GM18511 (cell line): Measurements from ENCODE around the gene SELENOH.

ENCODE experiments used
- ATAC-seq: cut with Tn5 transposase; IDR thresholded peaks from one replicate; pipeline ENCODE4 v1.9.1; 2021; ENCODE audit warnings: mild to moderate bottlenecking, moderate library complexity; ENCODE audit not compliant: unreplicated experiment

Gene SELENOH

GRCh38 chr11:57745206-57745605 lies 3.9 kb downstream of the SELENOH start:
- no peak for ATAC-seq

GRCh38 chr11:57746920-57747319 lies 5.6 kb downstream of the SELENOH start:
- ATAC-seq: no peak

GRCh38 chr11:57751176-57751575 lies 9.9 kb downstream of the SELENOH start:
- peak; percentile 8 for ATAC-seq

GRCh38 chr11:57751676-57752253 lies 10.5 kb downstream of the SELENOH start, which contains the start of gene BTBD18:
BTBD18 (minus strand) TSS chr11:57751819; CDS start chr11:57751188, 631 bp downstream.
- peak; percentile 57 for ATAC-seq

- ATAC-seq: no peak
These were observed 11.7 kb downstream of the SELENOH start for GRCh38 chr11:57752954-57753353.

- no peak for ATAC-seq
These were observed 16.9 kb downstream of the SELENOH start for GRCh38 chr11:57758174-57758573.

- ATAC-seq: peak; percentile 95
These were observed 20.3 kb downstream of the SELENOH start, which contains the start of gene CTNND1 for GRCh38 chr11:57761301-57762234. CTNND1 (plus strand) TSS chr11:57761802; CDS start chr11:57791479, 29,677 bp downstream.

GRCh38 chr11:57762235-57762861 lies 21.1 kb downstream of the SELENOH start:
- no peak for ATAC-seq

GRCh38 chr11:57763568-57763967 lies 22.3 kb downstream of the SELENOH start:
- no peak for ATAC-seq

GRCh38 chr11:57764021-57764420 lies 22.7 kb downstream of the SELENOH start:
- no peak for ATAC-seq

GRCh38 chr11:57764566-57764965 lies 23.3 kb downstream of the SELENOH start:
- no peak for ATAC-seq

- ATAC-seq: no peak
These were observed 23.7 kb downstream of the SELENOH start for GRCh38 chr11:57764972-57765371.

- no peak for ATAC-seq
These were observed 29.5 kb downstream of the SELENOH start for GRCh38 chr11:57770793-57771192.

GRCh38 chr11:57771365-57771764 lies 30.1 kb downstream of the SELENOH start:
- no peak for ATAC-seq

- ATAC-seq: no peak
These were observed 31.3 kb downstream of the SELENOH start for GRCh38 chr11:57772562-57772961.

GRCh38 chr11:57773026-57773598 lies 31.8 kb downstream of the SELENOH start:
- ATAC-seq: no peak

- no peak for ATAC-seq
These were observed 34.2 kb downstream of the SELENOH start for GRCh38 chr11:57775491-57775890.

GRCh38 chr11:57776031-57776521 lies 34.8 kb downstream of the SELENOH start:
- ATAC-seq: no peak

- ATAC-seq: no peak
These were observed 35.4 kb downstream of the SELENOH start for GRCh38 chr11:57776577-57777210.

- no peak for ATAC-seq
These were observed 36.7 kb downstream of the SELENOH start for GRCh38 chr11:57777969-57778317.
